Chondrocyte (in vitro differentiated cells): ENCODE results near the gene LRMDA. TPM values are rescaled to one million over a fixed set of nuclear protein-coding genes. Genes with fewer than 3 reads are reported as not detected.
A peak's percentile ranks its signal among the peaks of the same experiment; 100 is the strongest.

Experiments used
- DNase-seq: peaks from one replicate; pipeline ENCODE4 v3.0.0; 2021; ENCODE audit warnings: mixed read lengths, low spot score
- H3K27ac Mint-ChIP-seq: one replicate; pipeline ENCODE4 v1.8.0; 2021; ENCODE audit warnings: mild to moderate bottlenecking, moderate library complexity, mixed read lengths; ENCODE audit not compliant: unreplicated experiment
- H3K27me3 Mint-ChIP-seq: 2 replicates; pipeline ENCODE4 v1.8.0; 2021; ENCODE audit warnings: low read depth, mixed read lengths
- H3K36me3 Mint-ChIP-seq: 2 replicates; pipeline ENCODE4 v1.8.0; 2021; ENCODE audit warnings: low read depth, mixed read lengths
- H3K4me1 Mint-ChIP-seq: 2 replicates; pipeline ENCODE4 v1.8.0; 2021; ENCODE audit warnings: low read depth, mild to moderate bottlenecking, mixed read lengths
- H3K4me3 Mint-ChIP-seq: one replicate; pipeline ENCODE4 v1.8.0; 2021; ENCODE audit warnings: mild to moderate bottlenecking, moderate library complexity, mixed read lengths; ENCODE audit not compliant: unreplicated experiment
- H3K9me3 Mint-ChIP-seq: 2 replicates; pipeline ENCODE4 v1.8.0; 2021; ENCODE audit warnings: low read depth, mixed read lengths
- total RNA-seq: library from RNA; stranded (reverse); gene quantifications from 3 replicates; pipeline ENCODE4 v1.2.1, GENCODE V29; 2021
- TF ChIP-seq, protein P1 (sequence below): fragments of 200-600 bp; sonication (generic); IDR thresholded peaks from 2 replicates; pipeline ENCODE4 v1.5.0; 2021; ENCODE audit warnings: antibody characterized with exemption, mild to moderate bottlenecking, moderate library complexity

LRMDA gene
- total RNA-seq, 1 donor from 2014 or later, result 2.8 TPM

DNA sequence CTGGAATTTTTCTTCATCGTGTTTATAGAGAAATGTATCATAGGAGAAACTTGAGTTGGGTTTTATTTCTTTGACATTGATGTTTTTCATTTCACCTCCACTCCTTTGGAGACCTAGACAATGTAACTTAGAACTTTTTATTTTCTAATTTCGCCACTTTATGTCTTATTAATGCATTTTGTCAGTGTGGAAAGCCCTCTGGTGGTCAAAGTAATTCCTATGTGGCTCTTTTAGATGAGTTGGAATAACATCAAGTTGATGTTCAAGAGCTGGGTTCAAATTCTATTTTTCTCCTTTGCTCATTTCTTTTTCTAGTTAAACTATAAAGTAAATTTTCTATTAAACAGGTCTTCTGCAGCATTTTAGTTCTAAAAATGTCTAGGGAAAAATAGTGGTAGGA, 478.6 kb downstream of the LRMDA start:
- TF ChIP-seq, protein P1, sequence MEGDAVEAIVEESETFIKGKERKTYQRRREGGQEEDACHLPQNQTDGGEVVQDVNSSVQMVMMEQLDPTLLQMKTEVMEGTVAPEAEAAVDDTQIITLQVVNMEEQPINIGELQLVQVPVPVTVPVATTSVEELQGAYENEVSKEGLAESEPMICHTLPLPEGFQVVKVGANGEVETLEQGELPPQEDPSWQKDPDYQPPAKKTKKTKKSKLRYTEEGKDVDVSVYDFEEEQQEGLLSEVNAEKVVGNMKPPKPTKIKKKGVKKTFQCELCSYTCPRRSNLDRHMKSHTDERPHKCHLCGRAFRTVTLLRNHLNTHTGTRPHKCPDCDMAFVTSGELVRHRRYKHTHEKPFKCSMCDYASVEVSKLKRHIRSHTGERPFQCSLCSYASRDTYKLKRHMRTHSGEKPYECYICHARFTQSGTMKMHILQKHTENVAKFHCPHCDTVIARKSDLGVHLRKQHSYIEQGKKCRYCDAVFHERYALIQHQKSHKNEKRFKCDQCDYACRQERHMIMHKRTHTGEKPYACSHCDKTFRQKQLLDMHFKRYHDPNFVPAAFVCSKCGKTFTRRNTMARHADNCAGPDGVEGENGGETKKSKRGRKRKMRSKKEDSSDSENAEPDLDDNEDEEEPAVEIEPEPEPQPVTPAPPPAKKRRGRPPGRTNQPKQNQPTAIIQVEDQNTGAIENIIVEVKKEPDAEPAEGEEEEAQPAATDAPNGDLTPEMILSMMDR, result peak; percentile 80
- Mint-ChIP-seq H3K4me3 (no peak overlapping the region), H3K9me3 (no peaks in the 10 kb centered on the region), H3K4me1 (no peaks in the 10 kb centered on the region), H3K27me3 (peaks cover 33% of the 10 kb centered on the region), H3K36me3 (no peaks in the 10 kb centered on the region), H3K27ac (no peak overlapping the region)
- no peak for DNase-seq

DNA sequence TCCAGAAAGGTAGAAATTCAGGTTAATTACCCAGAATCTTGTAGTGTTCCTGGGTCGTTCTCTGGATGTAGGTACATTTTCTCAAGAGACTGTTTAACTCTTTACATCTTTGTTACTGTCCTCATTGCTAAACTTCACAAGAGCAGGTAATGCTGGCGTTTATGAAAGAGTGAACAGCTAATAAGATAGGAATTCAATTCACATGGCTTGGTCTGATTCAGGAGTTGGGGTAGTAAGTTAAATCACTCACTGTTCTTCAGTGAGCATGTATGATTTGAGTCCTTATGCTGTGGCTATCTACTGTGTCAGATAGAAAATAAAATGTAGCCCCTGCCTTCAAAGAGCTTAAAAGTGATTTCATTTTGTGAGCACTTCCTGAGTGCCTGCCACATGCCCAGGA, 480.0 kb downstream of the LRMDA start:
- Mint-ChIP-seq H3K4me3 (no peak overlapping the region), H3K9me3 (no peaks in the 10 kb centered on the region), H3K36me3 (no peaks in the 10 kb centered on the region), H3K27ac (no peak overlapping the region), H3K27me3 (peaks cover 23% of the 10 kb centered on the region), H3K4me1 (no peaks in the 10 kb centered on the region)
- TF ChIP-seq, protein P1, result no peak
- DNase-seq, result no peak

DNA sequence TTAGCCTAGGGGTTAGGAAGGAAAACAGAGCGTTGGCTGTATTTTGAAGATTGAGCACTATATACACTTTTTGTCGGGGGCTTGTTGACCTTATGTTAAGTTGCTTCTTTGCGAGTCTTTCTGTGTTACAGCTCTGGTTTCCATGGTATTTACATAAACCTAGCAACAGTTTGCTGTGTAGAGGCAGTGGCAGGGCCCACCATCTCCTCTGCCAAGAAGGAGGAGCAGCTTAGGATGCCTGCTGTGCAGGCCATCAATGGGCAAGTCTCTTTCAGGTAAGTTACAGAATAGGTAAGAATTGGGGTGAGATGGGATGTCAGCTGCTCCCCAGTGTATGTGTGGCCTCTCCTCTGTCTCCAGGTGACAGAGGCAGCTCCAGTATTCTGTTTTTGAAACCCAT, 485.5 kb downstream of the LRMDA start:
- DNase-seq, result no peak
- Mint-ChIP-seq H3K4me3 (no peak overlapping the region), H3K4me1 (no peaks in the 10 kb centered on the region), H3K9me3 (no peaks in the 10 kb centered on the region), H3K27me3 (peaks cover 13% of the 10 kb centered on the region), H3K36me3 (no peaks in the 10 kb centered on the region), H3K27ac (no peak overlapping the region)
- TF ChIP-seq, protein P1, result no peak

DNA sequence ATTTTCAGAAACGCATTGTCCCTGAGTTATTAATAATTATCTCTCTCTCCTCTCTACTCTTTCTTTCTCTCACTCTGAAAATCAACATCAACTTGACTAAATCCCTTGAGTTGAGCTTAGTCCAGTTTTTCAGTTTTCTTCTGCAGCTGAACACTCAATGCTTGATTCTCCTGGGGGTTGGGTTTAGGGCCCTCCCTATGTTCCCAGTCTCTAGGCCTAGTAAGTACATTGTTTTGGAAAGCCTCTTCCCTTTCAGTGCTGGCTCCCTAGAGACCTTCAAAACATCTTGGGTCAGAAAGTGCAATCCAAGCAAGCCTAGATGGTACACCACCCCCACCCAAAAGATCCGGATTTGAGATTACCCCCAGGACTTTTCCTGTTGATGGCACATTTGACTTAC, 488.5 kb downstream of the LRMDA start:
- Mint-ChIP-seq H3K36me3 (no peaks in the 10 kb centered on the region), H3K27me3 (peaks cover 11% of the 10 kb centered on the region), H3K27ac (no peak overlapping the region)

DNA sequence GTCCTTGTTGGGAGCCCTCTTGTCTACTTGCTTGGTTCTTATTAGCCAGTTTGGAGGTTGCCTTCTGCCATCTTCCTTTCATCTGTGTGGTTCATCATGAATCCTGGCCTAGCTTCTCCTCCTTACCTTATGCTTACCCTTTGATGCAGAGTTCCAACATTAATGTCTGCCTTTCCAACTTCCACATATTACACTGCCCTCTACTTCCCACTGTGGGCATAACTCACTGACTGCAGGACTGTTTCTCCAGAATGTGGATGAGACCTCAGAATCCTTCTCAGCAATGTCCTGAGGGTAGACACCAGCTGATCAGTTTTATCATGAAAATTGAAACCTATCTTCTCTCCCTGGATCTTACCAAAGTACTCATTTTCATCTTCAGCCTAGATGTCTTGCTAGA, 491.0 kb downstream of the LRMDA start:
- H3K27me3 Mint-ChIP-seq, result peaks cover 20% of the 10 kb centered on the region

More for the DNA sequence above, 488.5 kb downstream of the LRMDA start:
- TF ChIP-seq, protein P1, result no peak
- H3K4me1 Mint-ChIP-seq, result no peaks in the 10 kb centered on the region
- no peak overlapping the region for H3K4me3 Mint-ChIP-seq
- DNase-seq, result no peak
- H3K9me3 Mint-ChIP-seq, result no peaks in the 10 kb centered on the region

More for the DNA sequence above, 491.0 kb downstream of the LRMDA start:
- no peaks in the 10 kb centered on the region for H3K9me3 Mint-ChIP-seq
- H3K36me3 Mint-ChIP-seq, result no peaks in the 10 kb centered on the region
- no peaks in the 10 kb centered on the region for H3K4me1 Mint-ChIP-seq
- no peak for DNase-seq
- TF ChIP-seq, protein P1, result peak; percentile 49
- no peak overlapping the region for H3K27ac Mint-ChIP-seq
- no peak overlapping the region for H3K4me3 Mint-ChIP-seq
